HK-2 (cell line): ENCODE measurements around the gene FYN.

ENCODE experiments used
- DNase-seq: peaks from one replicate; pipeline ENCODE4 v3.0.0-alpha.2; 2018; ENCODE audit not compliant: unreplicated experiment

Gene FYN

DNA sequence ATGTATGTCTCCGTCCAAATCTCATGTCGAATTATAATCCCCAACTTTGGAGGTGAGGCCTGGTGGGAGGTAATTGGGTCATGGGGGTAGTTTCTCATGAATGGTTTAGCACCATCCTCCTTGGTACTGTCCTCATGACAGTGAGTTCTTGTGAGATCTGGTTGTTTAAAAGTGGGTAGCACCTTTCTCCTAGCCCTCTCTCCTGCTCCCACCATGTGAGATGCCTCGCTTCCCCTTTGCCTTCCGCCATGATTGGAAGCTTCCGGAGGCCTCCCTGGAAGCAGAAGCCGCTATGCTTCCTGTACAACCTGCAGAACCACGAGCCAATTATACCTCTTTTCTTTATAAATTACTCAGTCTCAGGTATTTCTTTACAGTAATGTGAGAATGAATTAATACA is 123.1 kb downstream of the FYN start:
- no peak for DNase-seq

DNA sequence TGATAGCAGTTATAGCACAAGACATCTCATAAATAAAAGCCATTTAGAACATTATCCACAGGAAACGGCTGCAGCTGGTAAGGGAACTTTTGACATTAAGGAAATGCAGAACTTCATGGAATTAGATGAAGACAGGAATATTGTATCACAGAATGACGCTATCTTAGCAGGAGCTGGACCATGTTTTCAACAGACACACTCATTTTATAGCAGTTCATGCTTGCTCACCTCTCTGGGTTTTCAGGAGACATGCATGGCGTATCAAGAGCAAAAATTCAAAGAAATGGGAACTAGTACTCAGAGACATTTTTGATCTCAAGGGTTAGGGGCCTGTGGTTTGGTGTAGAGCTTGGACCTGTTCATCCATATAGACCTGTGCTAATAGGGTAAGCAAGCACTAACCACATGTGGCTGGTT is 125.0 kb downstream of the FYN start:
- DNase-seq: no peak

DNA sequence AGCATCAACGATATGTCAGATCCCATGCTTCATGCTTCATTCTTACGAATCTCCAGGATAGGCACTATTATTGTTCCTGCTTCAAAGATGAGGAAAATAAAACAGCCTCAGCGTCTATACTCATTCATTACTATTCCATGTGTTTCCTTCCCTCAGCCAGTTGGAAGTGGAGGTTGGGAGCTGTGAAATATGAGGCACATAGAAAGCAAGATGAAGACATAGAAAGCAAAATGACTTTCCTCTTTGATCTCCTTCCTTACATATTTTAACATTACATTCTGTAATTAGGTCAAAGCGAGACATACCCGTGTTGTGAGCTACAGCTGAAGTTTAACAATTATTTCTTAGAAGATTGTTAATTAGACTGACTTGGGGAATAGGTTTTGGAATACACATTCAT is 125.4 kb downstream of the FYN start:
- no peak for DNase-seq

DNA sequence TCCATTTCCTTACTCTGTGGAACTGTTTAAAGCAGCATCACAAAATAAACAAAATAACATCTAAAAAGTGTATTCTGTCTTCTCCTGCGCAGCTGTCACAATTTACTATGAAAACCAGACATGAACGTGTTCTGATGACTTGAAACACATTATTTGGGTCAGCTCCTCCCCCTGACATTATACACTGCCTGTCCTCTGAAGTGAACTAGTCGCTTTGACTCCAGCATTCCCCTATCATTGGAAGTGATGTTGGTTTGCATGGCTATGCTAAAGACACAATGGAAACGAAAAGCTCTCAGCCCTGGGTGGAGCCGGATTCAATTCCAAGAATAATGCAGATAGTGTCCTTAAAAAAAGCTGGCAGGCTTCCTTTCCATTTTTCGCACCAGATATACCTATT is 125.9 kb downstream of the FYN start:
- no peak for DNase-seq

DNA sequence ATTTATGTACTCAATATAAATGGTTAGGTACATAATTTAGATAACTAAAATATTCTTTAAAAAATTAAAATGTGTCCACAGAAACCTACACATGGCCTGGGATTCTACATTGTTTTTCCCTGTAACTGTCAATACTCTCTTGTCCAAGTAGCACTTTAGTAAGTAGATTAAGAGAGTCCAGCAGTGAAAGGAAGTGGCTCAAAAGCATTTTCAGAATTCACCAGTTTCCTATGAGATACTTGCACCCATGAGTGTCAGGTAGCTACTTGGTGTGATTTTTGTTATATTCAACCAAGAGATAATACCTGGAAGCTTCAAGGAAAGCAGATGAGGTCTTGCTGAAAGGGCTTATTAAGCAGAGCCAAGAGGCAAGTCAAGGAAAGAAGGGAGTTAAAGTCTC is 126.3 kb downstream of the FYN start:
- no peak for DNase-seq

GRCh38 chr6:111745636-111746035 is 127.6 kb downstream of the FYN start:
- DNase-seq: no peak

GRCh38 chr6:111745186-111745585 is 128.1 kb downstream of the FYN start:
- no peak for DNase-seq

DNA sequence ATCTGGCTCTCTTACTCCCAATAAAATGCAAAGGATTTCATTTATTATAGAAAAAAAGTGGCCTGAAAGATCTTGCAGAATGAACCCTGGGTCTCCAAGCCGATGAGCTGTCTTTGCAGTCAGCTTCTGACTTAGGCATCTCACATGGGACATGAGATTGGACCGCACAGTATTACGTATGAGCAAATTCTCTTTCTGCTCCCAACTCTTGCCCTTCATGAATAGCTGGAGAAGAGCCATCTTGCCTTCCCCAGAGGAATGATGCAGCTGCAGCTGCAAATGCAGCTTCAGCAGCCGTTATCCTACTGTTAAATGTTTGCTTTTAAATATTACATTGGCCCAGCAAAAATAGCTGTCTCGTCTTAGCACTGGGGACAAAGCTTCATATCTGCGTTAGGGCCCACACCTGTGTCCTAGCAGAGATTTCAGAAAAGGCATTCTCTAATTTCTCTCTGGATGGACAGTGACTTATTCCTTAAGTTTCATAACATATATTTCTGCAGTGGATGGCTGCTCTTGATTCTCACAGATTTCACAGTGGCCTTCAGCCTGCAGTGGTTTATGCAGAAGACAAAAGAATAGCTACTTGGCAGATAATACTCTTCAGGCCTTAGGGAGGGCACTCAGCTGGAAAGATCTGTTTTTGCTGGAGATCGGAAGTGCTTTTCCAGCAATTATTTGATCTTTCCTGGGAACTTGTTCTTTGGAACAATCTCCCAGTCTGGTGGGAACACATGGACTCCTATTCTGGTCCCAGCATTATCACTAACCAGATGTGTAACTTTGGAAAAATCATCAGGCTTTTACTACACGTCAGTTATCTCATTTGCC is 129.2 kb downstream of the FYN start:
- no peak for DNase-seq

DNA sequence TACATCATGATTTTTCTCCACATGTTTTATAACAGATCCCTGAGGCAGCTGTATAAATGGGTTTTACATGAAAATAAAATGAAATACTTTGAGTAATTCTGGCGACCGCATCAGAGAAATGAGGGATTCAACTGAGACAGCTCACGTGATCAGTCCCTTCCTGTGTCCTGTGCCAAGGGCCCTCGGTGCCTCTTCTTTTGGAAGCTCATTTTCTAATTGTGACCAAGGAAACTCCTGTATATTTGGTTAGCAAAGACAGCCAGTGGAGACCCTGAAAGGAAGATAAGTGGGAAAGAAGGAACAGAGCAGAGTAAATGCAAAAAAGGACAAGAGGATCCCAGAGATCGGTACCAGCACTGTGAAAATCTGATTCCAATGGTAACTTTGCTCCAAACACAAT is 129.9 kb downstream of the FYN start:
- DNase-seq: no peak

- no peak for DNase-seq
Observed at GRCh38 chr6:111741177-111741952, 131.9 kb downstream of the FYN start.

GRCh38 chr6:111740506-111740905 is 132.7 kb downstream of the FYN start:
- no peak for DNase-seq

DNA sequence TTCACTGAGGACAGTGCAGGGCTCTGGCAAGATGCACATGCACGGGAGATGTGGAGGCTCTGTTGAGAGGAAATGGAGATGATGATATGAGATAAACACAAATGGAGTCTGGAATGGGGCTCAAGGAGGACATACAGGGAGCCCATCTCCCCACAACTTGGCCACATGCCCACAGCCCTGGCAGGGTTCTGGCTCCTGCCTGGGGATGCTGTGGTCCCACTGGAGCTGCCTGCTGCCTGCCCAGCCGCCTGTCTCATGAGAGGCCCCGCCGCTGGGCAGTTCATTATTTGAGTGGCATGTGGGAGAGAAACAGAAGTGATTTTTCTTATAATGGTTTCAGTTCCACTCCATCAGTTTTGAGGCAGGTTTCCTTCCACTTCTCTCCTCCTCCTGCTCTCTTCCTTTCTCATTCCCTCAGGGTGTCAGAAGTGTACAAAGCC is 134.0 kb downstream of the FYN start:
- no peak for DNase-seq

- DNase-seq: no peak
Observed at GRCh38 chr6:111738631-111739030, 134.6 kb downstream of the FYN start.

DNA sequence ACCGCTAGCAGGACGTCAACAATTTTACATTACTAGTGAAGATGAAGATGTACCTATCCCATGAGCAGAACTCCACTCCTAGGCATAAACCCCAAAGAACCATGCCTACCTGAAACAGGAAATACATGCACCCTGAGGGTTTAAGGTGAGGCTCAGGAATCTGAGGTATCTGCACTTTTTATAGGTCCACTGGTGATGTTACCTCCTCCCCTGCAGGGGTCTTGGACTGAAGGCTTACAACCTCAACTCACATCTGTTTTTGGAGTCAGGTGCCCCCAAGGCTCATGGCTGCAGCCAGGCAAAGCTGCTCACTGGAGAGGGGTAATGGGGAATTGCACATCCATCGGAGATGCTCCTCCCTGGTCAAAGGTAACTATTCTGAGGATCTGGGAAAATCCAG is 135.1 kb downstream of the FYN start:
- DNase-seq: no peak

GRCh38 chr6:111737065-111737521 is 136.2 kb downstream of the FYN start:
- DNase-seq: no peak

GRCh38 chr6:111736005-111736608 is 137.1 kb downstream of the FYN start:
- DNase-seq: no peak

- no peak for DNase-seq
Observed at GRCh38 chr6:111734068-111735061, 138.9 kb downstream of the FYN start.

DNA sequence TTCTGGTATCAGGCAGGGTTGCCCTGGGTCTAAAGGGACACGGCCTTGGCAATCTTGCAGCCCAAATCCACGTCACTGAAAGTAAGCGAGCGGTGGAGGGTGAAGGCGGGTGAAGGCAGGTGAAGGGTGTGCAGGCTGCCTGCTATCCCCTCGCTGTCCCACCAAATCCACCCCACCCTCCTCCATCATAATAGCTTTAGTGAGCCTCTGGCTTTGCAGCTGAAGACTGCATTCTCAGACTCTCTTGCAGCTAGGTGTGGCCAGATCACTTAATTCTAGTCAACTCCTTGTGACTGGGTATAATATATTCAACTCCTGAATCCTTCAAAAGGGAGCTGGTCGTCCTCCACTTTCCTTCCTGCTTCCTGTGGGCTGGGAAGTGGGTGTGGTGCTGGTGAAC is 140.9 kb downstream of the FYN start:
- DNase-seq: no peak

DNA sequence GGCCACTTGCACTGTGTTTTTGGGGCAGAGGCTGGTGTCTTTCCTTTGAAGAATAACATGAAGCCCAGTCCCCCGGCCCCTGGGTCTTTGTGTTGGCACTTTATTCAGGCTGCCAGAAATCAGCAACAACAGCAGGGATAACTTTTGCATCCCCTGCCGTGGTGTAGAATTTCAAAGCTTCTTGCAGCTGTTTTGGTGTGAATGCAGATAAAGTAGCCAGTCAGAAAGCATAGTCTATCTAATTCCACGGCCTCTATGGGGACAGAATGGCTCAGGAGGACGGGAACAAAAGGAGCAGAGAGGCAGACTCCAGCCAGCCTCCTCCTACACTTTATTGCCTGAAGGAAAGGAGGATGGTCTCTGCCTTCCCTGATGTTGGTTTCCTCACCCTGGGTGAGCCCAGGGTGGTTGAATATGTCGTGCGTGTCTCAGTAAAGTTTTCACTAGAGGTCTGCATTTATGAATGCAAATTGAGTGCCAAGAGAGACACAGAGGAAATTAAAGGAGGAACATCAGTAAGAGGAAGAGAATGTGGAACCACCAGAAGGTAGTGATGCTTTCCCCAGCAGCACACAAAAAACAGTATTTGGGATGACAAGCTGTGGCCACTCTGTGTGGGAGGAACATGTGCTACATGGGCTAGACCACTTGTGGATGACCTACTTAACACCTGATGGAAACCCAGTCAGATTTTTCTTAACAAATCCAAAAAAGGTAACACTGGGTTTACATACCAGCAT is 141.6 kb downstream of the FYN start:
- DNase-seq: no peak

GRCh38 chr6:111730864-111731263 is 142.4 kb downstream of the FYN start:
- no peak for DNase-seq

DNA sequence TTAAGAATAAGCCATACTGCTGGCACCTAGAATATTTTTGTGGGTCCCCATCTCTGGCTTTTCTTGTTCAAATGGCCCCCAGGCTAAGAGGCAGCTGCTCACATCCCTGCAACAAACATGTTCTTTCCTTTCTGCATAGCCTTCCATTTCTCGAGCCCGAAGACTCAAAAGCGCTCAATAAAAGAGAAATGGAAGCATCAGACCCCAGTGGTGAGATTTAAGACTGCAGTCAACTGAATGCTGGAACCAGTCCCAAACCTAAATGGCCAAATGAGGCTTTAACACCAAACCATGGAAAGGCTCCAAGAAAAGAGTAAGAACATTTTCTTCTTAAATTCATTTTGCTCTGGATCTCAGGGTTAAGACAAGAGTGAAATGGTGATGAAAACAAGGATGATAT is 145.4 kb downstream of the FYN start:
- DNase-seq: no peak
